ENCODE results near the gene NECTIN1.

Gene NECTIN1

DNA sequence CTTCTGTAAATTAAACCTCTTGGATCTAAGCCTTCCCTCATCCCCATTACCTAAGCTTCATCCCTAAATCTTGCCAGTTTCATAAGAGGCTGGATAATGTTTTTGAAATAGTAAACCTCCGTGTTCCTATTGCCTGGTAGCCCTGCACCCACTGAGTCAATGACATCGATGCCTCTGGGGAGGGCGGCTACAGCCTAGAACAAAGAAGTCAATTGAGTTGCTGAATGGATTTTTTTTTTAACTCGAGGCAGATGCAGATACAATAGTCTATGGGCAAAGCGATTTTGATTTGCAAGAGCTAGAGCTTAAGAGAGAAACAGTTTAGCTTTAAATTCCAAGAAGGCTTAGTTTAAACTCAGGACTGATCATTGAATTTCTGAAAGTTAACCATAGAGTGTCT is 121.3 kb downstream of the NECTIN1 start:
- Histone ChIP-seq H3K9me2 (replicated peaks; ENCODE audit: control insufficient read depth, low read length) (no peaks in the 10 kb centered on the region), H3K79me2 (ENCODE audit: control insufficient read depth, low read length) (no peaks in the 10 kb centered on the region), H3K9me3 (ENCODE audit: control insufficient read depth, insufficient read depth, low read length) (no peaks in the 10 kb centered on the region), H3K4me2 (ENCODE audit: low read length) (no peak overlapping the region), H3K4me3 (ENCODE audit: low read length) (no peak overlapping the region), H4K20me1 (ENCODE audit: control insufficient read depth, insufficient read depth, low read depth, low read length) (no peaks in the 10 kb centered on the region), H3K4me1 (ENCODE audit: control insufficient read depth, low read length) (no peaks in the 10 kb centered on the region), H3K27ac (ENCODE audit: low read depth, low read length) (no peak overlapping the region), H3F3A (ENCODE audit: control insufficient read depth, insufficient read depth) (no peaks in the 10 kb centered on the region), H3K27me3 (ENCODE audit: control insufficient read depth, low read length) (peaks cover 24% of the 10 kb centered on the region), H3K36me3 (ENCODE audit: control insufficient read depth, low read length) (no peaks in the 10 kb centered on the region)
- TF ChIP-seq EZH2phosphoT487 (IDR thresholded peaks at IDR 0.05; ENCODE audit: borderline replicate concordance, low read length), result no peak
- TF ChIP-seq, protein P1, sequence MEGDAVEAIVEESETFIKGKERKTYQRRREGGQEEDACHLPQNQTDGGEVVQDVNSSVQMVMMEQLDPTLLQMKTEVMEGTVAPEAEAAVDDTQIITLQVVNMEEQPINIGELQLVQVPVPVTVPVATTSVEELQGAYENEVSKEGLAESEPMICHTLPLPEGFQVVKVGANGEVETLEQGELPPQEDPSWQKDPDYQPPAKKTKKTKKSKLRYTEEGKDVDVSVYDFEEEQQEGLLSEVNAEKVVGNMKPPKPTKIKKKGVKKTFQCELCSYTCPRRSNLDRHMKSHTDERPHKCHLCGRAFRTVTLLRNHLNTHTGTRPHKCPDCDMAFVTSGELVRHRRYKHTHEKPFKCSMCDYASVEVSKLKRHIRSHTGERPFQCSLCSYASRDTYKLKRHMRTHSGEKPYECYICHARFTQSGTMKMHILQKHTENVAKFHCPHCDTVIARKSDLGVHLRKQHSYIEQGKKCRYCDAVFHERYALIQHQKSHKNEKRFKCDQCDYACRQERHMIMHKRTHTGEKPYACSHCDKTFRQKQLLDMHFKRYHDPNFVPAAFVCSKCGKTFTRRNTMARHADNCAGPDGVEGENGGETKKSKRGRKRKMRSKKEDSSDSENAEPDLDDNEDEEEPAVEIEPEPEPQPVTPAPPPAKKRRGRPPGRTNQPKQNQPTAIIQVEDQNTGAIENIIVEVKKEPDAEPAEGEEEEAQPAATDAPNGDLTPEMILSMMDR (IDR thresholded peaks at IDR 0.05; ENCODE audit: low read depth, low read length, poor library complexity, severe bottlenecking), result no peak

DNA sequence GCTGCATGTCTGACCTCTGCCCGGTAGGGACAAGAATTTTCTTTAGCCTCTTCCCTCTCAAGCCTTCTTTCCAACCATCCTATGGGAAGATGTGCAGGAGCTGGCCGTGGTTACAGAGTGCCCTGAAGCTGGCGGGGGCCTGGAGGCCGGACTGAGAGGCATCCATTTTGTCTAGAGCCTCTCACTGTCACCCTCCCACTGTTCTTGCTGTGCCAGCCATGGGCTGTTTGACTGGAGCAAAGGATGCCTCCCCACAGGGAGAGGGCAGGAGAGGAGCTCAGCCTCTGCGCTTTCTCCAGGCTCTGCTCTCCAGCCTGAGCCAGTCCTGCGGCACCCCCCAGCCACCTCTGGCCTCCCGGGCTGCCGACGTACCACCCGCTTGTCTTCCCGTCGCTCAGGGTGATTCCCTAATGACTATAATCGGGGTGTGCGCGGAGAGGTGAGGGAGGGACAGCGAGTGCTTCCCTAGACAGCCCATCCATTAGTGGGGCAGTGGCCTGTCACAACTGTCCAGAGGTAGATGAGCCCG is 123.8 kb downstream of the NECTIN1 start:
- no peaks in the 10 kb centered on the region for H3K4me1 ChIP-seq (ENCODE audit: control insufficient read depth, low read length)
- H3K9me2 ChIP-seq (replicated peaks; ENCODE audit: control insufficient read depth, low read length), result no peaks in the 10 kb centered on the region
- H3K36me3 ChIP-seq (ENCODE audit: control insufficient read depth, low read length), result no peaks in the 10 kb centered on the region
- no peak overlapping the region for H3K4me3 ChIP-seq (ENCODE audit: low read length)
- H3F3A ChIP-seq (ENCODE audit: control insufficient read depth, insufficient read depth), result no peaks in the 10 kb centered on the region
- peaks cover 18% of the 10 kb centered on the region for H3K27me3 ChIP-seq (ENCODE audit: control insufficient read depth, low read length)
- H3K79me2 ChIP-seq (ENCODE audit: control insufficient read depth, low read length), result no peaks in the 10 kb centered on the region
- no peak overlapping the region for H3K27ac ChIP-seq (ENCODE audit: low read depth, low read length)
- no peaks in the 10 kb centered on the region for H4K20me1 ChIP-seq (ENCODE audit: control insufficient read depth, insufficient read depth, low read depth, low read length)
- no peaks in the 10 kb centered on the region for H3K9me3 ChIP-seq (ENCODE audit: control insufficient read depth, insufficient read depth, low read length)
- TF ChIP-seq, protein P1 (IDR thresholded peaks at IDR 0.05; ENCODE audit: low read depth, low read length, poor library complexity, severe bottlenecking), result no peak
- H3K4me2 ChIP-seq (ENCODE audit: low read length), result no peak overlapping the region

DNA sequence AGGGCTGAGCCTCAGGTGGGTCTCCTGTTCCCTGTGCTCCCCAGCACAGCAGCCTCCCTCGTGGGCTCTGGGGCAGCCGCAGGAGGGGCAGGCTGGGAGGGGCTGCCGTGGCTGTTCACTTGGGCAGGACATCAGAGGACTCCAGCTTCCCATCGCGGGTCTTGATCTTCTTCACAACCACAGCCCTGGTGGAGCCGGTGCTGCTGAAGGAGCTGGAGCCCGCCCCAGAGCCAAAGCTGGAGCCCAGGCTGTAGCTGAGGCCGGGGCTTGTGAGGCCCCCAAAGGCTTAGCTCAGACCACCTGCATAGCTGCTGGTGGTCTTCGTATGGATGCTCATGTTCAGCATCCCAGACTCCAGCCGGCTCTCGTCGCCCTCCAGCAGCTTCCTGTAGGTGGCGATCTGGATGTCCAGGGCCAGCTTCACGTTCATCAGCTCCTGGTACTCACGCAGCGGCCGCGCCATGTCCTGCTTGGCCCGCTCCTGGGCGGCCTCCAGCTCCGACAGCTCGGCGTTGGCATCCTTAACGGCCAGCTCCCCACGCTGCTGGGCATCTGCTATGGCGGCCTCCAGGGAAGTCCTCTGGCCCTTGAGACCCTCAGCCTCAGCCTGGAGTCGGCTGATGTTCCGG is 126.1 kb downstream of the NECTIN1 start:
- Histone ChIP-seq H4K20me1 (ENCODE audit: control insufficient read depth, insufficient read depth, low read depth, low read length) (no peaks in the 10 kb centered on the region), H3K4me1 (ENCODE audit: control insufficient read depth, low read length) (no peaks in the 10 kb centered on the region), H3K4me3 (ENCODE audit: low read length) (no peak overlapping the region), H3K27ac (ENCODE audit: low read depth, low read length) (no peak overlapping the region), H3K4me2 (ENCODE audit: low read length) (no peak overlapping the region), H3F3A (ENCODE audit: control insufficient read depth, insufficient read depth) (no peaks in the 10 kb centered on the region), H3K27me3 (ENCODE audit: control insufficient read depth, low read length) (peaks cover 8% of the 10 kb centered on the region), H3K79me2 (ENCODE audit: control insufficient read depth, low read length) (no peaks in the 10 kb centered on the region), H3K36me3 (ENCODE audit: control insufficient read depth, low read length) (no peaks in the 10 kb centered on the region), H3K9me3 (ENCODE audit: control insufficient read depth, insufficient read depth, low read length) (no peaks in the 10 kb centered on the region), H3K9me2 (replicated peaks; ENCODE audit: control insufficient read depth, low read length) (no peaks in the 10 kb centered on the region)
- TF ChIP-seq EZH2phosphoT487 (IDR thresholded peaks at IDR 0.05; ENCODE audit: borderline replicate concordance, low read length), result no peak
- TF ChIP-seq, protein P1 (IDR thresholded peaks at IDR 0.05; ENCODE audit: low read depth, low read length, poor library complexity, severe bottlenecking), result no peak

Data from DOHH2 (cell line).